A549 treated with AZD2906 at 1 μM for 4 hours (cell line): ENCODE measurements around the gene CFAP410. TPM values are rescaled to one million over a fixed set of nuclear protein-coding genes. Genes with fewer than 3 reads are reported as not detected.

Source experiments
- total RNA-seq: library from RNA; stranded (reverse); fragments of 200-300 nt; extraction: Qiagen RNA extraction; gene quantifications from 5 replicates; pipeline ENCODE4 v1.2.3, GENCODE V29; 2022

CFAP410 gene
- total RNA-seq: 5.2 to 10.0 TPM (median 8.1 TPM) in 5 replicates

DNA sequence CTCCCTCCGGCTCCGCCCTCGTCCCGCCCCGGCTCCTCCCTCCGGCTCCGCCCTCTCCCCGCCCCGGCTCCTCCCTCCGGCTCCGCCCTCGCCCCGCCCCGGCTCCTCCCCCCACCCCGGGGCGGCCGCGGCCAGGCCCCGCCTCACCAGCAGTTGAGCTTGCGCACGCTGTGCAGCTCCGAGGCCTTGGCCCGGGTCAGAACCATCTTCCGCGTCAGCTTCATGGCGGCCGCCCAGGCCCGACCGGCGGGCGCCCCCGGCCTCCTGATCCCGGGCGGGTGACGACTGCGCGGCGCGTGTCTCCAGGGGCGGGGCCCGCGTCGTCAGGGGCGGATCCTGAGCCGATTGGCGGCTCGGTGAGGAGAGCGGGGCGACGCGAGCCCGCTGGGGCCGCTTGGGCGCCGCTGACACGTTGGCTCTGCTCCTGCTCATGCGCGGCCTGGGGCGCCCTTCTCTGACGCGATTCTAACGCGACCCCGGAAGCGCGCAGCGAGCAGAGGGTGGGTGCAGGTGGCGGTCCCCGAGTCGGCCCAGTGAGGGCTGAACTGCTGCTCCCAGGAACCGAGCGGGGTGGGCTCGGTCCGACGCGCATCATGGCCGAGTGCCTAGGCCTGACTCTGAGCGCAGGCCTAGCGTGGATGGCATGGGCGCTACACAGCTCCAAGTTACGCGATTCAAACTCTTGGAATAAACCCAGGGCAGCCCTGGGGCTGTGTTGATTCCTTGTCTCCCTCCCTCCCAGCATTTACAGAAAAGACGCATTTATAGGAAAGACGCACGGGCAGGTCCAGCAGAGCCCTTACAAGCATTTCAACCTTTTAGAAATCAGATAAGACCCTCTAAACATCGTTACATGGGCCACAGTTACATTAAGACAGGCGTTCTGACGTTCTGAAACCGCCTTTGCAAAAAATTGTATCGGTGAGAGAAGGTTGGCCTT, at the start of gene CFAP410:
Gene CFAP410, minus strand, starts transcription at position 420 of the 940 bp plus-strand sequence. Its CDS starts 196 bp downstream, at position 224.

DNA sequence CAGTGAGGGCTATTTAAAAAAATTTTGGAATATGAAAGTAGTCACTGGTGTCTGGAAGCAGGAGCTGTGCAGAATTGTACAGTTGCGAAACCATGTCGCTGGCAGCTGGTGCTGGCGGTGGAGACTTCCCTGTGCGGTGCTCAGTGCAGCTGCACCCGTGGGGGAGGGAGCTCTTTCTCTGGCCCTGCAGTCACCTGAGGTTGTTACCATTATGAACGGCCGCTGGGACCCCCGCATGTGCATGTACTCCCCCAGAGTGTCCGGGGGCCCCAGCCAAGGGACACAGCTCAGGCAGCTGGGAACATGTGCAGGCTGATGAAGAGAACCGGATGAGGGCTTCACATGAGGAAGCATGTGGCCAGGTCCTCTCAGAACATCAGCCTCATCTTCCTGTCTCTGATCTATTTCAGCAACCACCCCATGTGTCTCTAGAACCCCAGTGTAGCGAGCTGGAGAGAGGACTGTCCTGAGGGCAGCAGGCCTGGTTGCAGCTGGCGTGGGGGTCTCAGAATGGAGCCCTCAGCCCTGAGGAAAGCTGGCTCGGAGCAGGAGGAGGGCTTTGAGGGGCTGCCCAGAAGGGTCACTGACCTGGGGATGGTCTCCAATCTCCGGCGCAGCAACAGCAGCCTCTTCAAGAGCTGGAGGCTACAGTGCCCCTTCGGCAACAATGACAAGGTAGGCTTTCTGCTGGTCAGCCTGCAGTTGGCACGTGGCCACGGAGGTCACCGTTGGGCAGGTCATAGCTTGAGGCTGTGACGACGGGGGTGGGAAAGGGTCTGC, 14.2 kb upstream of the CFAP410 start, which contains the start of gene TRPM2:
Gene TRPM2, plus strand, starts transcription at position 431 of the 780 bp plus-strand sequence. Its CDS starts 80 bp downstream, at position 511.

GRCh38 chr21:44299458-44300261, 39.5 kb downstream of the CFAP410 start, which contains the start of gene PFKL:
Gene PFKL, plus strand, starts transcription at chr21:44300053. Its CDS starts 53 bp downstream, at chr21:44300106.

DNA sequence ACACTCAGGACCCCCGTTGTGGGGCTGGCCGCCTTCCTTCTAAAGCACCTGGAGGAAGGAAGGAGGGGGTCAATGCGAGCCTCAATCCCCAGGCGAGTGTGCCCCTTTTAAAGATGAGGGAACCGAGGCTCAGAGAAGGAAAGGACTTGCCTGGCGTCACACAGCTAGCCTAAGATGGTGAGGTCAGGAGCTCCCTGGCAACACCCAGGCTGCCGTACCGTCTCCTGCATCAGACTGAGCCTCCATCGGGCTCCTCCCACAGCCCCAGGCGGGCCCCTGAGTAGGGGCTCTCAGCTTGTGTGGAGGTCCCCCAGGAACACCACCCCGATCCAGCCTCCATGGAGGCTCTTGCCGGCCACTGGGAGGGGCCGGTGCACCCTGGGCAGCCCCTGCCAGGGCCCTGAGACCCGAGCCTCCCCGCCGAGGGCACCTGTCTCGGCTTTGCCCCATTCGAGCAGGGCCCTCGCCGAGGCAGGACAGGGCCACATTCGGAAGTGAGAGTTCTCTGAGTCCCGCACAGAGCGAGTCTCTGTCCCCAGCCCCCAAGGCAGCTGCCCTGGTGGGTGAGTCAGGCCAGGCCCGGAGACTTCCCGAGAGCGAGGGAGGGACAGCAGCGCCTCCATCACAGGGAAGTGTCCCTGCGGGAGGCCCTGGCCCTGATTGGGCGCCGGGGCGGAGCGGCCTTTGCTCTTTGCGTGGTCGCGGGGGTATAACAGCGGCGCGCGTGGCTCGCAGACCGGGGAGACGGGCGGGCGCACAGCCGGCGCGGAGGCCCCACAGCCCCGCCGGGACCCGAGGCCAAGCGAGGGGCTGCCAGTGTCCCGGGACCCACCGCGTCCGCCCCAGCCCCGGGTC, 53.8 kb downstream of the CFAP410 start, which contains the start of gene AIRE:
Gene AIRE, plus strand, starts transcription at position 739 of the 855 bp plus-strand sequence. CDS start 131 bp downstream, outside the sequence.

Other genes starting within 250 kb of the CFAP410 start
- gene PWP2, start 232.0 kb downstream of the CFAP410 start, total RNA-seq: 1.6 to 2.6 TPM (median 1.9 TPM) in 5 replicates
- 3.2 to 5.8 TPM (median 3.7 TPM) in 5 replicates for gene GATD3, start 205.7 kb downstream of the CFAP410 start, total RNA-seq
- gene ICOSLG, start 98.4 kb downstream of the CFAP410 start, total RNA-seq: 4.1 to 4.8 TPM (median 4.5 TPM) in 5 replicates
- 0.09 TPM in 1 of 5 replicates, not detected in the others for gene DNMT3L, start 77.5 kb downstream of the CFAP410 start, total RNA-seq
- 0.03 TPM in 1 of 5 replicates, not detected in the others for gene AIRE, start 53.5 kb downstream of the CFAP410 start, total RNA-seq
- 39.8 to 67.9 TPM (median 50.6 TPM) in 5 replicates for gene PFKL, start 39.3 kb downstream of the CFAP410 start, total RNA-seq
- gene TRPM2, start 14.2 kb upstream of the CFAP410 start, total RNA-seq: 7.5 to 10.7 TPM (median 8.7 TPM) in 5 replicates
- gene LRRC3, start 116.1 kb upstream of the CFAP410 start, total RNA-seq: 1.8 to 2.4 TPM (median 2.1 TPM) in 5 replicates
- not detected in 5 replicates for gene KRTAP10-1, start 200.8 kb upstream of the CFAP410 start, total RNA-seq
- not detected in 5 replicates for gene KRTAP10-2, start 212.1 kb upstream of the CFAP410 start, total RNA-seq
- gene KRTAP10-3, start 219.4 kb upstream of the CFAP410 start, total RNA-seq: not detected in 5 replicates
- gene KRTAP10-4, start 234.3 kb upstream of the CFAP410 start, total RNA-seq: not detected in 5 replicates
- gene KRTAP10-5, start 241.2 kb upstream of the CFAP410 start, total RNA-seq: not detected in 5 replicates